OCI-LY7 (cell line): ENCODE results near the gene ZBED4. TPM values are rescaled to one million over a fixed set of nuclear protein-coding genes. Genes with fewer than 3 reads are reported as not detected.

Experiments used
- BruUV-seq: library from RNA; stranded (reverse); fragments of 400-500 nt; replicated peaks from 2 replicates; lab custom pipeline; 2021; lab: Mats Ljungman, UMichigan
- CTCF ChIA-PET: fragments of 300-600 bp; sonication (Branson Sonifier 250); formaldehyde crosslinking; loops from one replicate; lab custom pipeline; 2022; ENCODE audit warnings: antibody characterized with exemption; ENCODE audit not compliant: unreplicated experiment; lab: Charles Lee
- POLR2A ChIA-PET: fragments of 300-600 bp; sonication (Branson Sonifier 250); formaldehyde crosslinking; loops from one replicate; lab custom pipeline; 2022; ENCODE audit warnings: antibody characterized with exemption; lab: Charles Lee
- DNase-seq: peaks from one replicate; pipeline ENCODE4 v3.0.0-alpha.2; 2015; ENCODE audit warnings: low spot score
- H2AFZ ChIP-seq: fragments of 200-600 bp; sonication (generic), shearing (Covaris generic); 2 replicates; pipeline ENCODE4 v1.6.1; 2014; ENCODE audit warnings: mild to moderate bottlenecking, antibody characterized with exemption, low read length, moderate library complexity
- H3K27ac ChIP-seq: fragments of 200-600 bp; sonication (generic); 2 replicates; pipeline ENCODE4 v1.5.1; 2014; ENCODE audit warnings: mixed run types, low read depth, mild to moderate bottlenecking, moderate library complexity, low read length, inconsistent platforms; ENCODE audit not compliant: poor library complexity, severe bottlenecking
- H3K36me3 ChIP-seq: fragments of 200-600 bp; sonication (generic); 2 replicates; pipeline ENCODE4 v1.6.1; 2014; ENCODE audit warnings: mild to moderate bottlenecking, antibody characterized with exemption, low read length, moderate library complexity, mixed read lengths; ENCODE audit not compliant: insufficient read depth
- H3K4me1 ChIP-seq: fragments of 200-600 bp; sonication (generic); 2 replicates; pipeline ENCODE4 v1.5.1; 2014; ENCODE audit warnings: mild to moderate bottlenecking, low read length; ENCODE audit not compliant: insufficient read depth, poor library complexity, severe bottlenecking
- H3K4me2 ChIP-seq: fragments of 200-600 bp; sonication (generic); 2 replicates; pipeline ENCODE4 v1.6.1; 2014; ENCODE audit warnings: mild to moderate bottlenecking, low read length
- H3K4me3 ChIP-seq: fragments of 200-600 bp; sonication (generic); 2 replicates; pipeline ENCODE4 v1.5.1; 2014; ENCODE audit warnings: mild to moderate bottlenecking, low read depth, low read length; ENCODE audit not compliant: poor library complexity, severe bottlenecking
- H3K79me2 ChIP-seq: fragments of 200-600 bp; sonication (generic); 2 replicates; pipeline ENCODE4 v1.6.1; 2016; ENCODE audit warnings: low read depth, mild to moderate bottlenecking, low read length, moderate library complexity, mixed read lengths; ENCODE audit not compliant: insufficient read depth
- H3K9me2 ChIP-seq: fragments of 200-600 bp; sonication (generic); 2 replicates; pipeline ENCODE4 v1.6.1; 2016; ENCODE audit warnings: mild to moderate bottlenecking, low read length, mixed read lengths; ENCODE audit not compliant: insufficient read depth
- H3K9me3 ChIP-seq: fragments of 200-600 bp; sonication (generic); 2 replicates; pipeline ENCODE4 v1.6.1; 2014; ENCODE audit warnings: mild to moderate bottlenecking, mixed run types, low read length, mixed read lengths
- H4K20me1 ChIP-seq: fragments of 200-600 bp; sonication (generic); 2 replicates; pipeline ENCODE4 v1.6.1; 2014; ENCODE audit warnings: mild to moderate bottlenecking, antibody characterized with exemption, low read length, moderate library complexity, mixed read lengths; ENCODE audit not compliant: insufficient read depth
- CTCF ChIP-seq: fragments of 200-600 bp; sonication (generic); conservative IDR thresholded peaks from 2 replicates; pipeline ENCODE4 v1.5.1; 2014; ENCODE audit warnings: mild to moderate bottlenecking, antibody characterized with exemption, low read length, moderate library complexity, mixed read lengths
- EZH2phosphoT487 ChIP-seq: fragments of 200-600 bp; sonication (generic); IDR thresholded peaks from 2 replicates; pipeline ENCODE4 v1.6.1; 2018; ENCODE audit warnings: low read depth, borderline replicate concordance, mild to moderate bottlenecking, mixed run types, antibody characterized with exemption, low read length, moderate library complexity, mixed read lengths
- intact Hi-C: fragments of 100-400 bp; cut with micrococcal nuclease; formaldehyde crosslinking; loops from one replicate; pipeline ENCODE4 v1.10.0; 2022; ENCODE audit not compliant: unreplicated experiment
- total RNA-seq, 2 experiments: library from RNA; depleted of rRNA in 1 of 2; stranded (reverse); fragments of >200 nt in 1 of 2; shearing (Covaris generic) in 1 of 2; gene quantifications; 2 replicates each; pipeline ENCODE4 v1.2.3, GENCODE V29; 2014 to 2022

Gene ZBED4
- total RNA-seq, 2 experiments from 2014 or later = 30.4 to 31.6 TPM

GRCh38 chr22:49910229-49911155, 56.8 kb downstream of the ZBED4 start:
- H4K20me1 ChIP-seq = no peaks in the 10 kb centered on the region
- ChIA-PET POLR2A (no interaction called here), CTCF (no interaction called here)
- H2AFZ ChIP-seq = no peak overlapping the region
- intact Hi-C loops = no loop called here
- DNase-seq = no peak
- BruUV-seq = no TSS peak
- no peaks in the 10 kb centered on the region for H3K9me3 ChIP-seq
- no peak overlapping the region for H3K4me2 ChIP-seq
- H3K36me3 ChIP-seq = peaks cover 7% of the 10 kb centered on the region; the same call in 1 of the 2 replicates
- no peak overlapping the region for H3K4me3 ChIP-seq
- H3K4me1 ChIP-seq = no peaks in the 10 kb centered on the region
- no peaks in the 10 kb centered on the region for H3K9me2 ChIP-seq
- H3K27ac ChIP-seq = no peak overlapping the region
- no peaks in the 10 kb centered on the region for H3K79me2 ChIP-seq
- TF ChIP-seq EZH2phosphoT487 = no peak
- TF ChIP-seq CTCF = no peak

GRCh38 chr22:49911881-49912625, 58.4 kb downstream of the ZBED4 start:
- ChIA-PET POLR2A (interaction anchor here (1.1 kb wide), 1 partner anchor 99 kb away, joined by 4 read pairs; no protein-coding TSS in a partner anchor), CTCF (interaction anchor here (1.0 kb wide), 1 partner anchor 10 kb away, joined by 3 read pairs; no protein-coding TSS in a partner anchor)
- H3K4me2 ChIP-seq = no peak overlapping the region
- no TSS peak for BruUV-seq
- TF ChIP-seq EZH2phosphoT487 (no peak), CTCF (no peak)
- no peak overlapping the region for H3K4me3 ChIP-seq
- no peaks in the 10 kb centered on the region for H3K9me2 ChIP-seq
- H3K79me2 ChIP-seq = no peaks in the 10 kb centered on the region
- no peak overlapping the region for H3K27ac ChIP-seq
- intact Hi-C loops = no loop called here
- H3K9me3 ChIP-seq = no peaks in the 10 kb centered on the region
- H3K4me1 ChIP-seq = peaks cover 4% of the 10 kb centered on the region
- peaks cover 7% of the 10 kb centered on the region; the same call in 1 of the 2 replicates for H3K36me3 ChIP-seq
- no peaks in the 10 kb centered on the region for H4K20me1 ChIP-seq
- no peak for DNase-seq
- H2AFZ ChIP-seq = no peak overlapping the region
